ENCODE measurements around the gene MAGI2. TPM values are rescaled to one million over a fixed set of nuclear protein-coding genes. Genes with fewer than 3 reads are reported as not detected.

The MAGI2 gene
- total RNA-seq, 1 experiment from 2014 or later, result 0.22 TPM

DNA sequence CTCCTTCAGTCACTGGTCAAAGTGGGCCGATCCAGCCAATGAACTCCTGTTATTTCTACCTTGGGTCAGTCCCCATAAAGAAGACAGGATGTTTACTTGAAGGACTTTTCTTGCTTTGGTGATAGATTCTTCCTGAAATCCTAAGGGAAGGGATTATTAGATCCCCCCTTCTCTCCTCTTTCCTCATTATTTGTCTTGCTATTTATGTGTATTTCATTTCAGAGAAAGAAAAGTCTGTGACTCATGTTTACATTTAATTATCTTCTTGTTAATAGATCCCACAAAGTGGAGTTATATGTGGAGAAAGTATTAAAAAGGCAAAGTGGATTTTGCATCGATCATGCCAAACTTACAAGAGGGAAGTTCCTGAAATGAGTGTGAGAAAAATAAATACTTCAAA lies 1313.4 kb downstream of the MAGI2 start:
- intact Hi-C loops (cut with micrococcal nuclease), result no loop called here
- H3K27me3 ChIP-seq (ENCODE audit: insufficient read depth, low read length), result peaks cover 37% of the 10 kb centered on the region
- ATAC-seq, result no peak

More for the DNA sequence above, 1313.4 kb downstream of the MAGI2 start:
- Histone ChIP-seq H3K9me3 (ENCODE audit: control insufficient read depth in 1 of 2, insufficient read depth in 1 of 2, low read depth in 1 of 2, low read length in 2 of 2) (no peaks in the 10 kb centered on the region), H3K4me1 (ENCODE audit: control insufficient read depth in 1 of 2, insufficient read depth in 2 of 2, low read length in 2 of 2) (no peaks in the 10 kb centered on the region), H4K20me1 (ENCODE audit: insufficient read depth) (no peaks in the 10 kb centered on the region), H3K9me2 (ENCODE audit: insufficient read depth) (no peaks in the 10 kb centered on the region), H3K36me3 (ENCODE audit: control insufficient read depth in 1 of 2, insufficient read depth in 2 of 2, low read length in 2 of 2) (no peaks in the 10 kb centered on the region), H3K79me2 (ENCODE audit: insufficient read depth, low read length) (no peaks in the 10 kb centered on the region), H2AFZ (ENCODE audit: low read depth, low read length, poor library complexity, severe bottlenecking) (no peak overlapping the region), H3K27ac (ENCODE audit: low read depth, low read length) (no peak overlapping the region), H3K4me2 (ENCODE audit: low read length) (no peak overlapping the region), H3K9ac (ENCODE audit: low read length) (no peak overlapping the region), H3K4me3 (replicated peaks in 1 of 2; ENCODE audit: low read depth in 1 of 2, low read length in 2 of 2) (no peak overlapping the region)
- no TSS peak for BruUV-seq (replicated peaks)
- no peak for DNase-seq (ENCODE audit: low read depth, low spot score)
- POLR2A ChIA-PET, result no interaction called here
- RAD21 ChIA-PET (ENCODE audit: low non-redundant PET in 1 of 2, low total read pairs in 2 of 2, uncharacterized antibody in 2 of 2, unreplicated experiment in 2 of 2), result no interaction called here
- CTCF ChIA-PET, result no interaction called here
- no peak for TF ChIP-seq SRF (IDR thresholded peaks at IDR 0.05; ENCODE audit: low read depth)
- no peak for TF ChIP-seq JUND (IDR thresholded peaks at IDR 0.05)
- no peak for TF ChIP-seq YY1 (IDR thresholded peaks at IDR 0.05; ENCODE audit: extremely low read depth, insufficient replicate concordance, low read depth, low read length)
- no peak for TF ChIP-seq RAD21 (IDR thresholded peaks at IDR 0.05; ENCODE audit: low read depth)
- TF ChIP-seq SIN3A (IDR thresholded peaks at IDR 0.05; ENCODE audit: low read depth), result no peak
- TF ChIP-seq EGR1 (IDR thresholded peaks at IDR 0.05; ENCODE audit: low read depth), result no peak
- TF ChIP-seq ZNF274 (IDR thresholded peaks at IDR 0.05; ENCODE audit: low read depth, low read length), result no peak
- TF ChIP-seq, protein P1, sequence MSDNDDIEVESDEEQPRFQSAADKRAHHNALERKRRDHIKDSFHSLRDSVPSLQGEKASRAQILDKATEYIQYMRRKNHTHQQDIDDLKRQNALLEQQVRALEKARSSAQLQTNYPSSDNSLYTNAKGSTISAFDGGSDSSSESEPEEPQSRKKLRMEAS (IDR thresholded peaks at IDR 0.05), result no peak
- TF ChIP-seq ELF1 (IDR thresholded peaks at IDR 0.05; ENCODE audit: borderline replicate concordance, low read depth), result no peak
- TF ChIP-seq, protein P2, sequence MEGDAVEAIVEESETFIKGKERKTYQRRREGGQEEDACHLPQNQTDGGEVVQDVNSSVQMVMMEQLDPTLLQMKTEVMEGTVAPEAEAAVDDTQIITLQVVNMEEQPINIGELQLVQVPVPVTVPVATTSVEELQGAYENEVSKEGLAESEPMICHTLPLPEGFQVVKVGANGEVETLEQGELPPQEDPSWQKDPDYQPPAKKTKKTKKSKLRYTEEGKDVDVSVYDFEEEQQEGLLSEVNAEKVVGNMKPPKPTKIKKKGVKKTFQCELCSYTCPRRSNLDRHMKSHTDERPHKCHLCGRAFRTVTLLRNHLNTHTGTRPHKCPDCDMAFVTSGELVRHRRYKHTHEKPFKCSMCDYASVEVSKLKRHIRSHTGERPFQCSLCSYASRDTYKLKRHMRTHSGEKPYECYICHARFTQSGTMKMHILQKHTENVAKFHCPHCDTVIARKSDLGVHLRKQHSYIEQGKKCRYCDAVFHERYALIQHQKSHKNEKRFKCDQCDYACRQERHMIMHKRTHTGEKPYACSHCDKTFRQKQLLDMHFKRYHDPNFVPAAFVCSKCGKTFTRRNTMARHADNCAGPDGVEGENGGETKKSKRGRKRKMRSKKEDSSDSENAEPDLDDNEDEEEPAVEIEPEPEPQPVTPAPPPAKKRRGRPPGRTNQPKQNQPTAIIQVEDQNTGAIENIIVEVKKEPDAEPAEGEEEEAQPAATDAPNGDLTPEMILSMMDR (IDR thresholded peaks at IDR 0.05 in 2 of 3, conservative IDR thresholded peaks at IDR 0.05 in 1 of 3; ENCODE audit: borderline replicate concordance in 1 of 3, insufficient read depth in 1 of 3, low read depth in 2 of 3, low read length in 2 of 3), result no peak
- TF ChIP-seq, protein P3, sequence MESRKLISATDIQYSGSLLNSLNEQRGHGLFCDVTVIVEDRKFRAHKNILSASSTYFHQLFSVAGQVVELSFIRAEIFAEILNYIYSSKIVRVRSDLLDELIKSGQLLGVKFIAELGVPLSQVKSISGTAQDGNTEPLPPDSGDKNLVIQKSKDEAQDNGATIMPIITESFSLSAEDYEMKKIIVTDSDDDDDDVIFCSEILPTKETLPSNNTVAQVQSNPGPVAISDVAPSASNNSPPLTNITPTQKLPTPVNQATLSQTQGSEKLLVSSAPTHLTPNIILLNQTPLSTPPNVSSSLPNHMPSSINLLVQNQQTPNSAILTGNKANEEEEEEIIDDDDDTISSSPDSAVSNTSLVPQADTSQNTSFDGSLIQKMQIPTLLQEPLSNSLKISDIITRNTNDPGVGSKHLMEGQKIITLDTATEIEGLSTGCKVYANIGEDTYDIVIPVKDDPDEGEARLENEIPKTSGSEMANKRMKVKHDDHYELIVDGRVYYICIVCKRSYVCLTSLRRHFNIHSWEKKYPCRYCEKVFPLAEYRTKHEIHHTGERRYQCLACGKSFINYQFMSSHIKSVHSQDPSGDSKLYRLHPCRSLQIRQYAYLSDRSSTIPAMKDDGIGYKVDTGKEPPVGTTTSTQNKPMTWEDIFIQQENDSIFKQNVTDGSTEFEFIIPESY (IDR thresholded peaks at IDR 0.05; ENCODE audit: extremely low read depth, insufficient replicate concordance, low read length), result no peak
- TF ChIP-seq ZFX (IDR thresholded peaks at IDR 0.05), result no peak
- TF ChIP-seq TCF7L2 (IDR thresholded peaks at IDR 0.05; ENCODE audit: borderline replicate concordance, extremely low read depth, insufficient read depth, insufficient read length), result no peak
- no peak for TF ChIP-seq SP1 (IDR thresholded peaks at IDR 0.05; ENCODE audit: low read depth)
- no peak for TF ChIP-seq POLR2A (IDR thresholded peaks at IDR 0.05; ENCODE audit: borderline replicate concordance, extremely low read depth, insufficient read depth, insufficient read length)
